ENCODE results near the gene RBMS3. TPM values are rescaled to one million over a fixed set of nuclear protein-coding genes. Genes with fewer than 3 reads are reported as not detected.
"Not testable (repeated sequence)": the region's sequence is repeated elsewhere in the genome, so short reads cannot be mapped to it uniquely, and the experiment has no call there.

The RBMS3 gene
- polyA plus RNA-seq, 4 donors: 13.9 to 15.7 (median 14.1) TPM

DNA sequence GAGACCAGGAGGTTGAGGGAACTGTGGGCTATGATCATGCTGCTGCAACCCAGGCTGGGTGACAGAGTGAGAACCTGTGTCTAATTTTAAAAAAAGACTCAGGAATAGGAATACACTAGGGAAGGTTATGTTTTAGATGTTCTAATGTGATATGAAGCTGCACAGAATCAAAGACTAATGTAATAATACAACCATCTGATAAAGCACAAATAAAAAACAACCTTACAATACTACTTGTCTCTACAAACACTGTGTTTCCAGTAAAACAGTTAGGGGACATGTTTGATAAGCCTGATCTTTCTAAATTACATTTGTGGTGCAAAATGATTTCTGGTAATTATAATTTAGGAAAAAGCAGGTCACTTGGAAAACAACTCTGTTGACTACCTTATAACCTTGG, 56.7 kb downstream of the RBMS3 start:
- DNase-seq (ENCODE audit: low read depth in 4 of 4, low spot score in 2 of 4): no peak

GRCh38 chr3:29338377-29338776, 57.5 kb downstream of the RBMS3 start:
- no peak for DNase-seq (ENCODE audit: low read depth in 4 of 4, low spot score in 2 of 4)

DNA sequence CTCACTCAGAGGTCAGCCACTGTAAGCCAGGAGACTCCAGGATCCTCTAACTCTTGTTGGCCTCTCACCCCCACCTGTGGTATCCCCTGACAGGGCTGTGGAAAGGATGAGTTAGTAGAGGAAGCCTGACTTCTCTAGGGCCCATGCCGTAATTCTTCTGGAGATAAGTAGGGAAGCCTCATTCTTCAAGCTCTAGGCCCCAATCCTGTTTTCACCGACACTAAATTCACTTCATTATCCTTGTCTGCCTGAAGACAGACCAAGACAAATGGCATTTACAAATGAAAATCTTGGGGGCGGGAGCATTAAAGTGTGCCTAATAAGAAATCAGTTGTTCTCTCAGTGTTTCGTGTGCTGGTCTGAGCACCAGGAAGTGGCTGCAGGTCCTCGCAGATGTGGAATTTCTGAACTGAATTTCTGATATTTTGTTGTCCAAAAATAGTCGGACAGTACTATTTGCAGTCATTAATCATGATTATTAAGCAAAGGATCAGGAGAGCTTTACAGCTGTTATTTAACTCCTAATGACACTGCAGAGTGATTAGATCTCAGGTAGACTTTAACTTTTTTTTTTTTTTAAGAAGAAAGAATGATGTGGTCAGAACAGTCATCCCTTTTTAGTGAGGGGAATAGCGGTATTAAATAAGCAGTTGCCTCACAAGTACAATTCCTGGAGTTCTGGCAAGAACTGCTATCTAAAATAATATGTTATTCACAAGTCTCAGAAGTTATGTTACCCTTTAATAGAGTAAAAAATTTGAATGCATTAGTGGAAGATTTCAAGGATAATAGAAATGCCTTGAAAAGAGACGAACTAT, 58.4 kb downstream of the RBMS3 start:
- DNase-seq (ENCODE audit: low read depth in 4 of 4, low spot score in 2 of 4): peak in 2 of 4 donors; percentile 32 to 33

DNA sequence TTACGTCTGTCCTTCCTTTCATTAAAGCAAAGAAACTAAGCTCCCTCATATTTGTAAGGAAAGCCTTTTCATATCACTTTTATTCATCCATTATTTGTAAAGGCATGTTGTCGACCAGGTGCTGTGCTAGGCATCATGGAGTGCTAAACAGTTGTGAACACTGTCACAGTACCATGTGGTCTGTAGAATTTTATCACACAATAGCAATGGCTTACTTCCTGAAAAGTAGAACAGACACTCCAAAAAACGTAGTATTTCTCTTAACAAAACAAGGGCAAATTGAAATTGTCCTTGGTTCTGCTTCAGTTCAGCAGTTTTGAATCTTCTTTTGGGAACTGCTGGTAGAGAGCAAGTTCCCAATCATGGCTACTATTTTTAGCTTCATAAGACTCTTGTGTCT, 63.3 kb downstream of the RBMS3 start:
- no peak for DNase-seq (ENCODE audit: low read depth in 4 of 4, low spot score in 2 of 4)

- no peak for DNase-seq (ENCODE audit: low read depth in 4 of 4, low spot score in 2 of 4)
Measured at GRCh38 chr3:29344935-29345334, 64.1 kb downstream of the RBMS3 start.

DNA sequence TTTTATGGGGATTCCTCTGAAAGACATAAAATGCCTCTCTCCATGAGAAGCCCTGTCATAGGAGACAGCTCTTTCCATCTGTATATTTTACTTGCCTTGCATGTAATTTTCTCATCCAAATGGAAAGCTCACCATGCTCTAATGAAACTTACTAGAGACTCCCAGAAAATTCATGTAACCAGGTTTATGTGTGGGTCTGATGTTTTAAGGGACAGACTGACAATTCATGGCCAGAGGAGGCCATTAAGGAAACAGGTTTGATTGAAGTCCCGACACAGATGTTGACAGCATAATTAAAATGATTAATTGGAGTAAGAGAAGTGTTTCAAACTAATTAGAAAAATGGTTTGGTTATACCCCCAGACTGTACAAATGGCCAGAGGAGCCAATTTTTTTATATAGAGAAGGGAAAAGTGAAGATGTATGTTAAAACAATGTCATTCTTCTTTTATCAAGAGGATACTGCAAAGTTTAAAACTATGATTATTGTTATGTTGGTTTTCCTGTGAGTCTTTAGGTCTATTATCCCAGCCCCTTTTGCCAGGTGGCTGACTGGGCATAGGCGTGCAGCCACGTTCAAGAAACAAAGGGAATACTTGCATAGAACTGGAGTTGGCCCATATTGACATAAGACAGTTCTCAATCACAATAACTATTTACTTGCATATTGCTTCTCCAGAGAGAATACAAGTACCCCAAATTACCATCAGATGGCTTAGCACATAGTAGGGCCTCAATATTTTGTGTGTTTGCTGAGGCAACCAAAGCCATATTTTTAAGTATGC, 64.8 kb downstream of the RBMS3 start:
- DNase-seq (ENCODE audit: low read depth in 4 of 4, low spot score in 2 of 4): no peak

GRCh38 chr3:29346828-29347227, 66.0 kb downstream of the RBMS3 start:
- no peak for DNase-seq (ENCODE audit: low read depth in 4 of 4, low spot score in 2 of 4)

DNA sequence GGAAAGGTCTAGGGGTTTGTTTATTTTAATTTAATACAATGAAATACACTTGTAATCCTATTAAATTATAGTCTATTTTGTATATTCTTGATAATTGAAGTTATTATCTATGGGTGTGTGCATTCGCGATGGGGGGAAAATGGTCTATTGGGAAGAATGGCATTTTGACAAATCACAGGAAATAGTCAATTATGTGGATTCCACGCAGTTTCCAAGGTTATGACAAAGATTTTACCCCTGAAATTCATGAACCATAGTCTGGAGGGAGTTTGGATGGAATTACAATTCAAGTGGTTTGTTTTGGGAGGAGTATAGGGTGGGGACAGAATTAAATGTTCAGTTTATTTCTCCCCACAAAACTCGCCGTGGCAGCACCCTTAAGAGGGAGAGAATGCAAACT, 66.5 kb downstream of the RBMS3 start:
- DNase-seq (ENCODE audit: low read depth in 4 of 4, low spot score in 2 of 4): no peak

GRCh38 chr3:29348316-29348715, 67.4 kb downstream of the RBMS3 start:
- DNase-seq (ENCODE audit: low read depth in 4 of 4, low spot score in 2 of 4): no peak

- DNase-seq (ENCODE audit: low read depth in 4 of 4, low spot score in 2 of 4): no peak
Measured at GRCh38 chr3:29349049-29349448, 68.2 kb downstream of the RBMS3 start.

- DNase-seq (ENCODE audit: low read depth in 4 of 4, low spot score in 2 of 4): no peak
Measured at GRCh38 chr3:29353807-29354206, 72.9 kb downstream of the RBMS3 start.

DNA sequence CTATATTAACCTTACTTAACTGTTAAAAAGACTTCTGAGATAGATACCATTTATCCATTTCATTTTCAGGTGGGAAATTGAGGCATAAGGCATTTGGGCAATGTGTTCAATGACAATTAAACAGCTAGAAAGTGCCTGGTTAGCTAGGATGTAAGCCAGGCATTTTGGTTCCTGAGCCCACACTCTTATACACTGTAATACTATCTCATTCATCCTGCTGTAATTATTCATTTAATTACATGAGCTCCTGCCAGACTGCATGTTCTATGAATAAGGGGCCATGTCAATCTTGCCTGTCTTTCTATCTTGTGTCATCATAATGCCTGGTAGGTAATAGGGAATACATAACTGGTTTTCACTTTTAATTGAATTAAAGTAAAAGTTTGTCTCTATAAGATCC, 74.0 kb downstream of the RBMS3 start:
- no peak for DNase-seq (ENCODE audit: low read depth in 4 of 4, low spot score in 2 of 4)

- DNase-seq (ENCODE audit: low read depth in 4 of 4, low spot score in 2 of 4): no peak
Measured at GRCh38 chr3:29356062-29356461, 75.2 kb downstream of the RBMS3 start.

- DNase-seq (ENCODE audit: low read depth in 4 of 4, low spot score in 2 of 4): not testable (repeated sequence)
Measured at GRCh38 chr3:29360289-29360688, 79.4 kb downstream of the RBMS3 start.

GRCh38 chr3:29363110-29363509, 82.2 kb downstream of the RBMS3 start:
- DNase-seq (ENCODE audit: low read depth in 4 of 4, low spot score in 2 of 4): no peak

DNA sequence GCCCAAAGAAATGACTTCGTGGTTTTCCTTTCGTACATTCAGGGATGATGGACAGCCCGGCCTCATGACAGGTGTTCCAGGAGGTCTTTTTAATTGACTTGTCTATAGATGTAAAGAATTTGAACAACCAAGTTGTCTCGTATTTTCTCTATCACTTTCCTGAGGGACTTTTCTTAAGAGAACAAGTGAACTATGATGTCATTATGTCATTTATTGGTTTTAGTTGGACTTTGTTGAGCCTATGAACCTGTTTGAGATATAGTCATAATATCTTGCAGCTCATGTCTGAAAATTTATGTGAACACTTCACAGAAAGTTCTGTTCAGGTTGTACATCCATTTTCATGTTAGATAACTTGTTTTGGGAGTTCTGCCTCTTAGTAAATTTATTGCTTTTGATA, 89.2 kb downstream of the RBMS3 start:
- DNase-seq (ENCODE audit: low read depth in 4 of 4, low spot score in 2 of 4): no peak

GRCh38 chr3:29370476-29371420, 89.9 kb downstream of the RBMS3 start:
- DNase-seq (ENCODE audit: low read depth in 4 of 4, low spot score in 2 of 4): no peak

- DNase-seq (ENCODE audit: low read depth in 4 of 4, low spot score in 2 of 4): no peak
Measured at GRCh38 chr3:29373131-29373680, 92.3 kb downstream of the RBMS3 start.

GRCh38 chr3:29374226-29374625, 93.4 kb downstream of the RBMS3 start:
- DNase-seq (ENCODE audit: low read depth in 4 of 4, low spot score in 2 of 4): no peak

DNA sequence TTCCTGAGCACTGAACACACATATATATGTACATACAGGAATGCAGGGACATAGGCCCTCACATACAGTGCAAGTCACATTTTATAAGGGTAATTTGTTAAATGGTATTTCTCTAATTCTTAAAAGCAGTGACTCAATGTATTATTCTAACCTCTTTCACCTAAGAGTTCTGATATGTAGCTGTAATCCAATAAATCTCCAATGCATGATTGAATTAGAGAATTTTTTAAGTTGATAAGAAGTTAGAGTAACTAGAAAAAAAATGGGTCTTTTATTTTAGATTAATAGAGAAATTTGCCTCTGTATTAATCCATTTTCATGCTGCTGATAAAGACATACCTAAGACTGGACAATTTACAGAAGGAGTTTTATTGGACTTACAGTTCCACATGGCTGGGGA, 98.2 kb downstream of the RBMS3 start:
- DNase-seq (ENCODE audit: low read depth in 4 of 4, low spot score in 2 of 4): no peak

DNA sequence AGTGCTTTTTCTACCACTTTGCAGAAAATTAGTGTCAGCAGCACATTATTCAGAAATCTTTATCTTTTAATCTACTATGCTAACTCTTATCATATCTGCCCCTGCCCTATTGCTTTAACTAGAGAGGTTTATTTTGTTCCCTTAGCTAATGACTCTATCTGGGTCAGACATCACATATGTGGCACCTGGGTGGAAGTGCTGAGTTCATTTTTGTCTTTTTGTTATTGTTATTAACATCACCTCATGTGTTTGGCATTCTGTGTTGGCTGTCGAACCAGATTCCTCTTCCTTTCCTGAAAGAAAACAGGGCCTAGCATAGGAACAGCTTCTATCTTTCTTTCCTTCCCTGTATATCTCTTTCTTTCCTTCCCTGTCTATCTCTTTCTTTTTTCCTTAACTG, 100.7 kb downstream of the RBMS3 start:
- DNase-seq (ENCODE audit: low read depth in 4 of 4, low spot score in 2 of 4): no peak

Measured in left renal cortex interstitium (tissue), 4 donors.